Glutamatergic neuron (in vitro differentiated cells): ENCODE data around the gene FRMD4A. TPM values are rescaled to one million over a fixed set of nuclear protein-coding genes. Genes with fewer than 3 reads are reported as not detected.

ENCODE experiments used
- DNase-seq: peaks from one replicate; pipeline ENCODE4 v3.0.0; 2022
- H3K27ac Mint-ChIP-seq: one replicate; pipeline ENCODE4 v1.8.0; 2020; ENCODE audit warnings: mild to moderate bottlenecking, mixed read lengths, inconsistent platforms; ENCODE audit not compliant: unreplicated experiment
- H3K27me3 Mint-ChIP-seq: one replicate; pipeline ENCODE4 v1.8.0; 2020; ENCODE audit warnings: mild to moderate bottlenecking, moderate library complexity, mixed read lengths, inconsistent platforms; ENCODE audit not compliant: unreplicated experiment
- H3K36me3 Mint-ChIP-seq: one replicate; pipeline ENCODE4 v1.8.0; 2020; ENCODE audit warnings: mild to moderate bottlenecking, mixed read lengths, inconsistent platforms; ENCODE audit not compliant: unreplicated experiment
- H3K4me1 Mint-ChIP-seq: one replicate; pipeline ENCODE4 v1.8.0; 2020; ENCODE audit warnings: mild to moderate bottlenecking, low read depth, mixed read lengths, inconsistent platforms; ENCODE audit not compliant: unreplicated experiment
- H3K4me3 Mint-ChIP-seq: one replicate; pipeline ENCODE4 v1.8.0; 2020; ENCODE audit warnings: mild to moderate bottlenecking, mixed read lengths, inconsistent platforms; ENCODE audit not compliant: unreplicated experiment
- H3K9me3 Mint-ChIP-seq: one replicate; pipeline ENCODE4 v1.8.0; 2020; ENCODE audit warnings: mild to moderate bottlenecking, moderate library complexity, mixed read lengths, inconsistent platforms; ENCODE audit not compliant: unreplicated experiment
- total RNA-seq: library from RNA; stranded (reverse); fragmentation: NEBNext Ultra II Directional; extraction: Animal tissue kit (Norgen Biotek cat#: 25700); gene quantifications from one replicate; pipeline ENCODE4 v1.2.1, GENCODE V29; 2021; ENCODE audit not compliant: unreplicated experiment
- TF ChIP-seq, protein P1 (sequence below): fragments of 200-600 bp; sonication (generic); IDR thresholded peaks from one replicate; pipeline ENCODE4 v1.5.0; 2021; ENCODE audit not compliant: partially characterized antibody, unreplicated experiment

The FRMD4A gene
- total RNA-seq, 1 donor from 2014 or later: 70.6 TPM

DNA sequence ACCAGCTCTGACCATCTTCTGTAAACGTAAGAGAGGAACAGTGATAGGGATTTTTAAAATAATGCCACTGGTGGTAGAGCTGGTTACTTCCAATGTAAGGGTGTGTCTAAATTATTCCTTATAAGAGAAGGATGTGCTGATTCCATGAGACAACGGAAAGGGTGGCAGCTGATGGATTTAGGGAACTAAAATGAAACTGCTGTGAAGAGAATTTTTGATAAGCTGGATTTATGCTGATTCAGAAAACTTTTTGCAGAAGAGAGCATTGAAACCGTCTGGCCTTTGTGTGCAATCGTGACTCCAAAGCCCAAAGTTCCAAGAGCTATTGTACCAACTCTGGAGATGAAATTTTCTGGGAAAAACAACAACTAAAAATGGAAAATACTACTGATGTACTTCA, 443.0 kb downstream of the FRMD4A start:
- H3K4me3 Mint-ChIP-seq: no peak overlapping the region
- TF ChIP-seq, protein P1, sequence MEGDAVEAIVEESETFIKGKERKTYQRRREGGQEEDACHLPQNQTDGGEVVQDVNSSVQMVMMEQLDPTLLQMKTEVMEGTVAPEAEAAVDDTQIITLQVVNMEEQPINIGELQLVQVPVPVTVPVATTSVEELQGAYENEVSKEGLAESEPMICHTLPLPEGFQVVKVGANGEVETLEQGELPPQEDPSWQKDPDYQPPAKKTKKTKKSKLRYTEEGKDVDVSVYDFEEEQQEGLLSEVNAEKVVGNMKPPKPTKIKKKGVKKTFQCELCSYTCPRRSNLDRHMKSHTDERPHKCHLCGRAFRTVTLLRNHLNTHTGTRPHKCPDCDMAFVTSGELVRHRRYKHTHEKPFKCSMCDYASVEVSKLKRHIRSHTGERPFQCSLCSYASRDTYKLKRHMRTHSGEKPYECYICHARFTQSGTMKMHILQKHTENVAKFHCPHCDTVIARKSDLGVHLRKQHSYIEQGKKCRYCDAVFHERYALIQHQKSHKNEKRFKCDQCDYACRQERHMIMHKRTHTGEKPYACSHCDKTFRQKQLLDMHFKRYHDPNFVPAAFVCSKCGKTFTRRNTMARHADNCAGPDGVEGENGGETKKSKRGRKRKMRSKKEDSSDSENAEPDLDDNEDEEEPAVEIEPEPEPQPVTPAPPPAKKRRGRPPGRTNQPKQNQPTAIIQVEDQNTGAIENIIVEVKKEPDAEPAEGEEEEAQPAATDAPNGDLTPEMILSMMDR: no peak
- DNase-seq: no peak
- H3K4me1 Mint-ChIP-seq: peaks cover 29% of the 10 kb centered on the region
- H3K27me3 Mint-ChIP-seq: peaks cover 12% of the 10 kb centered on the region
- peaks cover 5% of the 10 kb centered on the region for H3K9me3 Mint-ChIP-seq
- H3K36me3 Mint-ChIP-seq: no peaks in the 10 kb centered on the region
- H3K27ac Mint-ChIP-seq: no peak overlapping the region

DNA sequence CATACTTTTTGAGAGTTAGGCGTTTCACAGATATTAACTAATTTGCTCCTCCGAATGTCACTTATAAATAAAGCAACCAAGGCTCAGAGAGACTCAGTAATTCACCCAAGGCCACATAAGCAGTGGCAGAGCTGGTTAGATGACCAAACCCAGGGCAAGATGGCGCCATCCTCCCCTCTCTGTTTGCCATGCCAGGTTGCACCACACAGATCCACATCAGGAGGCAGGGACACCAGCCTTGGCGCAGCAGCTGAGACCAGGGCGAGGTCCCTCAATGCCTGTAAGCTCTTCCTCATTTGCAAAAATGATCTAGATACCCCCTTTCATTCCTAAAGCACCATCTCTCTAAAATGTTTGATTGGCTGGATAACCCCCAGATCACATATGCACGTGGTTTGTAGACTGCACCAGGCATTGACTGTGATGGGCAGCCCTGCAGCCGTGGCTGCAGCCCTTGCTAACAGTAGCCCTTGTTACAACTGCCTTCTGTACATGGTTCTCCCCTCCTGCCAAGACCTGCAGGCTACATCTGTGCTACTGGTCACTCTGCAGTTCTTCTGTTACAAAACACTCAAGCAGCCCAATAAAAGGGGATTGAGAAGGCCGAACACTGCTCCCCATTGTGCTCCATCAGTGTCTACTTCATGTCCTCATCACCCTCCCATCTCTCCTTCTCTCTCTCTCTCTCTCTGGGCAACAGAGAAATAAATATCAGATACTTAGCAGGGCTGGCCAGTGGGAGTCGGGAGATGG, 445.3 kb downstream of the FRMD4A start:
- Mint-ChIP-seq H3K36me3 (no peaks in the 10 kb centered on the region), H3K4me1 (peaks cover 27% of the 10 kb centered on the region), H3K4me3 (no peak overlapping the region), H3K9me3 (peaks cover 5% of the 10 kb centered on the region), H3K27ac (no peak overlapping the region), H3K27me3 (peaks cover 8% of the 10 kb centered on the region)
- TF ChIP-seq, protein P1: no peak
- no peak for DNase-seq

DNA sequence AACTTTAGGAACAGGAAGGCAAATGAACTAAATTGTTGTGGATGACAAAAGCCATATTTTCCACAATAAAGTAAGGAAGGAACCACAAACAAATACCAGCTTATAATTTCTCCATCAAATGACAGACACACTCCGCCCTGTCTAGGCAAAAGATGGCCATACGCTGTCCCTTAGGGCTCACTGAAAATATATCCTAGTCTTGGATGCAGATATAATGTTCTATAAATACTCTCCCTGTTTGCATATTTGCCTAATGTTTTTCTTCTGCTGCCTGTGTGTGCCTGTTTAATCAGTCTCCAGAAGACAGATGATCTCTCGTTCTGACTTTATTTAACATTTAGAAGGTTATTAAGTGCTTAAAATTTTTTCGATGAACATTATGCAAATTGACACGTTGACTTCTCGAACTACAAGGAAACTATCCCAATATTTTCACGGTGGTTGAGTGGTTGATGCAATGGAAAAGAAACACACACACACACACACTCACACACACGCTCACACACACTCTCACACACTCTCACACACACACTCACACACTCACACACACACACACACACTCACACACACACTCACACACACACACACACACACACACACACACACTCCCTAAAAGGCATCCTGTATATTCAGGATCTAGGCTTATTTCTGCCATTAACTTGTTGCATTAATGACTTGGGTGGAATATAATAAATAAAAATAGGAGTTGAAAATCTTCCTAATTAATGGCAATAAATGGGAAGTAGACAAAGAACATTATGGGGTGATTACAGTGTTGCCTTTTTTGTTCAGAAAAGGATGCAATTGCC, 446.9 kb downstream of the FRMD4A start:
- no peaks in the 10 kb centered on the region for H3K36me3 Mint-ChIP-seq
- DNase-seq: no peak
- peaks cover 7% of the 10 kb centered on the region for H3K27me3 Mint-ChIP-seq
- H3K4me1 Mint-ChIP-seq: peaks cover 14% of the 10 kb centered on the region
- peaks cover 5% of the 10 kb centered on the region for H3K9me3 Mint-ChIP-seq
- no peak overlapping the region for H3K4me3 Mint-ChIP-seq
- TF ChIP-seq, protein P1: no peak
- no peak overlapping the region for H3K27ac Mint-ChIP-seq

DNA sequence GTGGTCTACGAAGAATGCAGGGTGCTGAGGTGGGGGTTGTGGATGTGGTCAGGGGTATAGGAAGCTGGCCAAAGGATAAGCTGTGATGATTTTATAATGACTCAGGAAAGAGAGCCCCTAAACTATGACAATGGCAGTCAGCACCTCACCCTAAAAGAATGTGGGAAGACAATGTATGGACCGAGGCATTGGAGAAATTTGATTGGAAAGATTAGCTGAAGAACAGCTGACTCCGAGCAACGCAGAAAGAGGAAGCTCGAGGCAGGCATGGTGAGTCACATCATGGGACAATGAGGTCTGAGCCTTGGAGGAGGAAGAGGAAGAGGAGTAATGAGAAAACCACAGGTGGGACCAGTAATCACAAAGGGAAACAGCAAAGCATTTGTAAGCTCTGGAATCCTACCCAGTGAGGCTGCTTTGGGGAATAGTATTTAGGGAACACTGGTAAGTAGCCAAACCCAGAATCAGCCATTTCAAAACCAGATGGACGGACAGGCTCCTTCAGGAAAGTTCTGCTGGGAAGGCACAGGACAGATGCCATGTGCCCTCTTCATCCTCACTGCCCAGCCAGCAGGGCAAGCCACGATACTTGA, 448.5 kb downstream of the FRMD4A start:
- peaks cover 7% of the 10 kb centered on the region for H3K27me3 Mint-ChIP-seq
- H3K36me3 Mint-ChIP-seq: no peaks in the 10 kb centered on the region
- H3K9me3 Mint-ChIP-seq: peaks cover 5% of the 10 kb centered on the region
- TF ChIP-seq, protein P1: no peak
- no peak overlapping the region for H3K27ac Mint-ChIP-seq
- H3K4me1 Mint-ChIP-seq: peaks cover 14% of the 10 kb centered on the region
- DNase-seq: no peak
- H3K4me3 Mint-ChIP-seq: no peak overlapping the region
